Eye (tissue), 1 donor: ENCODE results near the gene NDUFS2.
"Not testable (repeated sequence)": the region's sequence is repeated elsewhere in the genome, so short reads cannot be mapped to it uniquely, and the experiment has no call there.

Source experiments
- DNase-seq: peaks from one replicate; pipeline ENCODE4 v3.0.0-alpha.2; 2015

Gene NDUFS2

GRCh38 chr1:161255955-161256520 lies 53.9 kb downstream of the NDUFS2 start:
- not testable (repeated sequence) for DNase-seq

- DNase-seq, result peak; percentile 29
Measured at GRCh38 chr1:161257109-161257508, 54.9 kb downstream of the NDUFS2 start.

GRCh38 chr1:161258439-161259344 lies 56.5 kb downstream of the NDUFS2 start, which contains the start of gene PCP4L1:
TSS of gene PCP4L1 (plus strand) at chr1:161258745. CDS start at chr1:161258975, 230 bp downstream.
- peak; percentile 90 for DNase-seq

GRCh38 chr1:161259345-161259702 lies 57.2 kb downstream of the NDUFS2 start:
- DNase-seq, result no peak

GRCh38 chr1:161259765-161260164 lies 57.6 kb downstream of the NDUFS2 start:
- DNase-seq, result no peak

GRCh38 chr1:161260376-161261260 lies 58.5 kb downstream of the NDUFS2 start:
- DNase-seq, result peak; percentile 17

- DNase-seq, result peak; percentile 80
Measured at GRCh38 chr1:161261261-161262235, 59.4 kb downstream of the NDUFS2 start.
